Activated CD4-positive, alpha-beta T cell treated with anti-CD3 and anti-CD28 coated beads, Interleukin-2, amount 10 ng/mL, durations not matched to agents 7 days and 5 days (primary cell): ENCODE measurements around the gene CRP. TPM values are rescaled to one million over a fixed set of nuclear protein-coding genes. Genes with fewer than 3 reads are reported as not detected.
"Not testable (repeated sequence)": the region's sequence is repeated elsewhere in the genome, so short reads cannot be mapped to it uniquely, and the experiment has no call there.

Source experiments
- CTCF ChIA-PET: fragments of 350-600 bp; sonication (Branson Sonifier 250); formaldehyde crosslinking; loops from one replicate; lab custom pipeline; 2021; ENCODE audit warnings: antibody characterized with exemption; lab: Charles Lee
- POLR2A ChIA-PET: fragments of 350-600 bp; sonication (Branson Sonifier 250); formaldehyde crosslinking; loops from one replicate; lab custom pipeline; 2021; ENCODE audit warnings: antibody characterized with exemption; lab: Charles Lee
- DNase-seq: peaks from one replicate; pipeline ENCODE4 v3.0.0-alpha.2; 2020
- H3K27ac Mint-ChIP-seq: one replicate; pipeline ENCODE4 v1.8.0; 2021; ENCODE audit warnings: mild to moderate bottlenecking, moderate library complexity, mixed read lengths
- H3K27me3 Mint-ChIP-seq: one replicate; pipeline ENCODE4 v1.8.0; 2021; ENCODE audit warnings: mixed read lengths
- H3K36me3 Mint-ChIP-seq: one replicate; pipeline ENCODE4 v1.8.0; 2021; ENCODE audit warnings: low read depth, mixed read lengths
- H3K4me1 Mint-ChIP-seq: one replicate; pipeline ENCODE4 v1.8.0; 2021; ENCODE audit warnings: mixed read lengths
- H3K4me3 Mint-ChIP-seq: one replicate; pipeline ENCODE4 v1.8.0; 2021; ENCODE audit warnings: mild to moderate bottlenecking, moderate library complexity, mixed read lengths
- H3K9me3 Mint-ChIP-seq: one replicate; pipeline ENCODE4 v1.8.0; 2021; ENCODE audit warnings: mixed read lengths
- total RNA-seq, 2 experiments: library from RNA; stranded (reverse); gene quantifications; one replicate each; pipeline ENCODE4 v1.2.3, GENCODE V29; 2021

The CRP gene
- total RNA-seq, 2 experiments from 2014 or later = not detected

DNA sequence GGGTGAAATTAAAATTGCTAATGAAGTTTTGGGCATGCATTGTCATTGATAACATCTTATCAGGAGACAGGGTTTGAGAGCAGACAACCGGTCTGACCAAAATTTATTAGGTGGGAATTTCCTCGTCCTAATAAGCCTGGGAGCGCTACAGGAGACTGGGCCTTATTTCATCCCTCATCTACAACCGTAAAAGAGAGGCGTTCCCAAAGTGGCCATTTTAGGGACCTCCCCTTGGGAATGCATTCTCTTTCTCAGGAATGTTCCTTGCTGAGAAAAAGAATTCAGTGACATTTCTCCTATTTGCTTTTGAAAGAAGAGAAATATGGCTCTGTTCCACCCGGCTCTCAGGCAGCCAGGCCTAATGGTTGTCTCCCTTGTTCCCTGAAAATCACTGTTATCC is 8.8 kb upstream of the CRP start:
- H3K4me1 Mint-ChIP-seq, H3K27me3 Mint-ChIP-seq, H3K36me3 Mint-ChIP-seq, POLR2A ChIA-PET, H3K4me3 Mint-ChIP-seq, DNase-seq, CTCF ChIA-PET, H3K27ac Mint-ChIP-seq: not testable (repeated sequence)
- peaks cover 20% of the 10 kb centered on the region for H3K9me3 Mint-ChIP-seq

DNA sequence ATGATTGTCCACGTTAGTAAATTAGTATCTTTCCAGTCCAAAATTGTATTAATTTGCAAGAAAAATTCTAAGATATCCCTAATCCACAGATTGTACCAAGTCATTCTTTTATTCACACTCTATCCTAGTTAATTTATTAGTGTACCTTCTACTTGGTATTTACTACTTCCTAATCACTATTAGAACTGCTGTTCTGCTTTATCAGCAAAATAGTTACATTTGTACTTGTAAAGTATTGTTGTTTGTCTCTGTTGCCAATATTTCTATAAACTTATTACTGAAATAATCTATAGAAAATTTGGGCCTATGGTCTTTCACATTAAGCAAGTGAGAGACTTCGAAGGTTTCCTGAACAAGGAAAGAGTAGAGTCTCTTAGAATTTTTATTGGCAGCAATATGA is 5.6 kb upstream of the CRP start:
- ChIA-PET CTCF (no interaction called here), POLR2A (no interaction called here)
- Mint-ChIP-seq H3K27ac (no peak overlapping the region), H3K9me3 (peaks cover 27% of the 10 kb centered on the region), H3K36me3 (no peaks in the 10 kb centered on the region), H3K4me1 (no peaks in the 10 kb centered on the region), H3K27me3 (peaks cover 7% of the 10 kb centered on the region), H3K4me3 (no peak overlapping the region)
- no peak for DNase-seq

GRCh38 chr1:159715855-159716254 is 1.5 kb upstream of the CRP start:
- POLR2A ChIA-PET = no interaction called here

GRCh38 chr1:159712080-159712479 is 2.3 kb downstream of the CRP start:
- no peak overlapping the region for H3K4me3 Mint-ChIP-seq
- peaks cover 3% of the 10 kb centered on the region for H3K27me3 Mint-ChIP-seq
- CTCF ChIA-PET = no interaction called here
- POLR2A ChIA-PET = no interaction called here
- H3K4me1 Mint-ChIP-seq = no peaks in the 10 kb centered on the region
- H3K9me3 Mint-ChIP-seq = no peaks in the 10 kb centered on the region
- H3K36me3 Mint-ChIP-seq = no peaks in the 10 kb centered on the region
- no peak for DNase-seq
- no peak overlapping the region for H3K27ac Mint-ChIP-seq

More at GRCh38 chr1:159715855-159716254, 1.5 kb upstream of the CRP start:
- CTCF ChIA-PET = no interaction called here
- Mint-ChIP-seq H3K27ac (no peak overlapping the region), H3K36me3 (no peaks in the 10 kb centered on the region), H3K4me3 (no peak overlapping the region), H3K9me3 (peaks cover 15% of the 10 kb centered on the region), H3K4me1 (no peaks in the 10 kb centered on the region), H3K27me3 (peaks cover 5% of the 10 kb centered on the region)
- DNase-seq = no peak

- Mint-ChIP-seq H3K27ac (no peak overlapping the region), H3K4me3 (no peak overlapping the region), H3K4me1 (no peaks in the 10 kb centered on the region), H3K27me3 (no peaks in the 10 kb centered on the region), H3K36me3 (no peaks in the 10 kb centered on the region), H3K9me3 (no peaks in the 10 kb centered on the region)
- no peak for DNase-seq
- CTCF ChIA-PET = interaction anchor here (0.7 kb wide), 1 partner anchor 90 kb away, joined by 3 read pairs; no protein-coding TSS in a partner anchor
- POLR2A ChIA-PET = no interaction called here
Measured at GRCh38 chr1:159707472-159708260, 6.7 kb downstream of the CRP start.

- POLR2A ChIA-PET = no interaction called here
- Mint-ChIP-seq H3K36me3 (no peaks in the 10 kb centered on the region), H3K4me3 (no peak overlapping the region), H3K27ac (no peak overlapping the region), H3K4me1 (no peaks in the 10 kb centered on the region), H3K9me3 (no peaks in the 10 kb centered on the region), H3K27me3 (no peaks in the 10 kb centered on the region)
- no peak for DNase-seq
- CTCF ChIA-PET = no interaction called here
Measured at GRCh38 chr1:159705904-159706256, 8.5 kb downstream of the CRP start.

DNA sequence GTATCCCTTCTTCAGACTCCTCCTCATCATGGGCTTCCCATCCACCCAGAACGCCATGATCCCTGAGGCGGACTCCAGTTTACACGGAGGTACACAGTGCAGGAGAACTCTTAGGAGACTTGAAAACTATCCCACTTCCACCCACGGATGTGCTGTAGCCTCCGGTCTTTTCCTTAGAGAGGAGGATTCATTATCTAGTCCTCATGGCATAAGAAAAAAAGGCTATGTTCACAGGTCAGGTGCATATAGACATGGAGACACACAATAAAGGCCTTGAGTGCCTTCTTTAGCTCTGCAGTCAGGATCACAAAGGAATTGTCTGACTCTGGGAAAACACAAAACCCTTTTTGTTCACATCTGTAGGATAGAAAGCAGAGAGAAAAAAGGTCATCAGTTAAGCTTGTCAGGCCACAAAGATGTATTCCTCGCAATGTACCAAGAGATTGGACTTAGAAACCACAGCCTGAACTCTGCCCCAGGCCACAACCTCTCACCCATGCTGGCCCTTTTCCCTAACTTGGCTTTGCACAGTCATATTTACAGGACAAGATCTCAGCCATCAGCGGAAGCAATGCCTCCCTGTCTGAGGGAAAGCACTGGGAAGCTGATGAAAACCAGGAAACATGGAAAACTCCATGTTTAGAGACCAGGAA is 9.0 kb downstream of the CRP start:
- no peak overlapping the region for H3K4me3 Mint-ChIP-seq

DNA sequence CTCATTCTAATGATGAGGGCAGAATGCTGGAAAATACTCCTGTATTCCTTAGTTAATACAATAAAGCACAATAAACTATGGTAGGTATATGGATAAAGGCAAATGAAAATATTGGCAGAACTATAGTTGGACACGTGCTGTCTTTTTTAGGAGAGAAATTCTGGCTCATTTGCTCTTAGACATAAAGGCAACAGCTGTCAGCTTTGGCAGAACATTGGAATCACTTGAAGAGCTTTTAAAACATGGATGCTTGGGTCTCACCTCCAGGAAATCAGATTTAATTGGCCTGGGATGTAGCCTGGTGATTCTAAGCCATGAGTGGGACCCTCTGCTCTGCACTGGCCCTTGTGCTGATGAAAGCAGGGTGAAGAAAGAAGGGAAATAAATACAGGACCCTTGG is 9.9 kb downstream of the CRP start:
- Mint-ChIP-seq H3K27me3 (peaks cover 4% of the 10 kb centered on the region), H3K36me3 (no peaks in the 10 kb centered on the region), H3K4me1 (no peaks in the 10 kb centered on the region), H3K4me3 (no peak overlapping the region), H3K27ac (no peak overlapping the region), H3K9me3 (no peaks in the 10 kb centered on the region)
- no peak for DNase-seq
- POLR2A ChIA-PET = no interaction called here
- CTCF ChIA-PET = no interaction called here

More for the DNA sequence above, 9.0 kb downstream of the CRP start:
- H3K9me3 Mint-ChIP-seq = no peaks in the 10 kb centered on the region
- H3K27ac Mint-ChIP-seq = no peak overlapping the region
- no peaks in the 10 kb centered on the region for H3K4me1 Mint-ChIP-seq
- CTCF ChIA-PET = no interaction called here
- POLR2A ChIA-PET = no interaction called here
- no peaks in the 10 kb centered on the region for H3K36me3 Mint-ChIP-seq
- no peaks in the 10 kb centered on the region for H3K27me3 Mint-ChIP-seq
- no peak for DNase-seq

- Mint-ChIP-seq H3K36me3 (no peaks in the 10 kb centered on the region), H3K4me1 (no peaks in the 10 kb centered on the region), H3K9me3 (no peaks in the 10 kb centered on the region), H3K4me3 (no peak overlapping the region), H3K27me3 (peaks cover 15% of the 10 kb centered on the region), H3K27ac (no peak overlapping the region)
- no peak for DNase-seq
- POLR2A ChIA-PET = no interaction called here
- CTCF ChIA-PET = no interaction called here
Measured at GRCh38 chr1:159700312-159700711, 14.1 kb downstream of the CRP start.

- Mint-ChIP-seq H3K4me1 (no peaks in the 10 kb centered on the region), H3K27ac (no peak overlapping the region), H3K27me3 (peaks cover 15% of the 10 kb centered on the region), H3K36me3 (no peaks in the 10 kb centered on the region), H3K9me3 (no peaks in the 10 kb centered on the region), H3K4me3 (no peak overlapping the region)
- DNase-seq = no peak
- ChIA-PET CTCF (no interaction called here), POLR2A (no interaction called here)
Measured at GRCh38 chr1:159699653-159700052, 14.7 kb downstream of the CRP start.

- H3K36me3 Mint-ChIP-seq = no peaks in the 10 kb centered on the region
- no peak overlapping the region for H3K27ac Mint-ChIP-seq
- no peak overlapping the region for H3K4me3 Mint-ChIP-seq
- no peaks in the 10 kb centered on the region for H3K4me1 Mint-ChIP-seq
- H3K9me3 Mint-ChIP-seq = no peaks in the 10 kb centered on the region
- POLR2A ChIA-PET = no interaction called here
- peaks cover 15% of the 10 kb centered on the region for H3K27me3 Mint-ChIP-seq
- no peak for DNase-seq
- CTCF ChIA-PET = no interaction called here
Measured at GRCh38 chr1:159699246-159699645, 15.1 kb downstream of the CRP start.

DNA sequence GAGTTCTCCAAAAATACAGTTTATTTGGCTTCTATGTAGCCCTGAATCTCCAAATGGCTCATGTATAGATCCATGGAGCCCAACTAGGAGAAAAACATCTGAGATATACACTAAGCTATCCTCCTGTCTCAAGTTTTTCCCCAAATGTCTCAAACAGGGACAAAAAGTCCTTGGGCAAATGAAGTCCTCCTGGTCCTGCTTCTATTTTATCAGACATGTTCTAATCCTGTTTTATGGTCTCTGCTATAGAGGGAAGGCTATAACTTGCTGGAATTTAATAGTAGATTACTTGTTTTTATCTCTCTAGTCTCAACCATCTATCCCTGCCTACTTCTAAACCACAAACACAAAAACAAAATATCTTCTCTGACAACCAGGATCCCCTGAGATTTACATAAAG is 26.9 kb downstream of the CRP start:
- ChIA-PET POLR2A (no interaction called here), CTCF (no interaction called here)
- DNase-seq = no peak
- no peak overlapping the region for H3K27ac Mint-ChIP-seq
- H3K9me3 Mint-ChIP-seq = no peaks in the 10 kb centered on the region
- H3K4me1 Mint-ChIP-seq = no peaks in the 10 kb centered on the region
- peaks cover 26% of the 10 kb centered on the region for H3K27me3 Mint-ChIP-seq
- no peaks in the 10 kb centered on the region for H3K36me3 Mint-ChIP-seq
- H3K4me3 Mint-ChIP-seq = no peak overlapping the region

GRCh38 chr1:159686599-159687299 is 27.6 kb downstream of the CRP start:
- POLR2A ChIA-PET = interaction anchor here (0.6 kb wide), 1 partner anchor 618 kb away, joined by 3 read pairs; no protein-coding TSS in a partner anchor
- Mint-ChIP-seq H3K36me3 (no peaks in the 10 kb centered on the region), H3K27me3 (peaks cover 23% of the 10 kb centered on the region), H3K9me3 (no peaks in the 10 kb centered on the region), H3K4me3 (no peak overlapping the region), H3K27ac (no peak overlapping the region), H3K4me1 (no peaks in the 10 kb centered on the region)
- DNase-seq = no peak
- CTCF ChIA-PET = no interaction called here
